ENCODE results near the gene PLAGL1. TPM values are rescaled to one million over a fixed set of nuclear protein-coding genes. Genes with fewer than 3 reads are reported as not detected.

PLAGL1 gene
- total RNA-seq, result 1 to 10 TPM; 4.1 to 4.7 TPM
- polyA plus RNA-seq, result 1 to 10 TPM in 1 of 2 donors, under 1 TPM in 1; 0.89 to 1.2 TPM

GRCh38 chr6:144008120-144008811, at the start of gene PLAGL1:
Gene PLAGL1 (minus strand): TSS chr6:144008259. CDS start chr6:143948136, 60,123 bp downstream.
- intact Hi-C loops (cut with micrococcal nuclease), result no loop called here
- peak within 1 kb of the TSS in 1 of 2 donors; percentile 35 for H3K4me3 ChIP-seq (ENCODE audit: low read length in 2 of 2)

GRCh38 chr6:144055121-144055931, 47.3 kb upstream of the PLAGL1 start:
- Mint-ChIP-seq H3K36me3 (no peaks in the 10 kb centered on the region), H3K4me1 (peaks cover 28 to 39% (median 33%) of the 10 kb centered on the region in 4 donors), H3K4me3 (peak overlapping the region; percentile 77 to 95 (median 89)), H3K27ac (peak overlapping the region; percentile 79 to 98 (median 96)), H3K9me3 (peaks cover 0 to 3% (median 0%) of the 10 kb centered on the region in 8 donors), H3K27me3 (no peaks in the 10 kb centered on the region)
- H3K9me3 ChIP-seq (ENCODE audit: control insufficient read depth in 1 of 2, low read length in 2 of 2), result no peaks in the 10 kb centered on the region
- peak overlapping the region in 1 of 2 donors; percentile 46 for H3K4me3 ChIP-seq (ENCODE audit: low read length in 2 of 2)
- H3K36me3 ChIP-seq (ENCODE audit: insufficient read depth, low read length), result no peaks in the 10 kb centered on the region
- ChIA-PET CTCF (ENCODE audit: partially characterized antibody) (interaction anchor here (0.6 to 2.2 kb wide), 8 partner anchors 9 to 542 kb away, joined by 3 to 20 read pairs (median 4); no protein-coding TSS in a partner anchor), POLR2A (ENCODE audit: partially characterized antibody) (interaction anchor here (0.7 to 4.2 kb wide), 10 partner anchors 9 to 1212 kb away, joined by 3 to 137 read pairs (median 3); partner anchors contain the start of genes ADAT2, PEX3, SF3B5 and STX11)
- H3K27me3 ChIP-seq (ENCODE audit: insufficient read depth, low read length), result no peaks in the 10 kb centered on the region
- H3K4me1 ChIP-seq (ENCODE audit: insufficient read depth, low read length), result peaks cover 33% of the 10 kb centered on the region
- peak overlapping the region; percentile 54 for H3K27ac ChIP-seq (ENCODE audit: low read depth, low read length)
- DNase-seq, result peak; percentile 61 to 77 (median 72)
- intact Hi-C loops (cut with micrococcal nuclease), result loop anchor here (1.0 to 2.0 kb wide), 5 partner anchors 8 to 605 kb away; partner anchors contain the start of genes ADAT2, PEX3, SF3B5 and STX11

More at GRCh38 chr6:144008120-144008811, at the start of gene PLAGL1:
- Histone ChIP-seq H3K27me3 (ENCODE audit: insufficient read depth, low read length) (no peaks in the 10 kb centered on the region), H3K9me3 (ENCODE audit: control insufficient read depth in 1 of 2, low read length in 2 of 2) (no peaks in the 10 kb centered on the region), H3K4me1 (ENCODE audit: insufficient read depth, low read length) (peaks cover 6% of the 10 kb centered on the region), H3K27ac (ENCODE audit: low read depth, low read length) (no peak within 1 kb of the TSS), H3K36me3 (ENCODE audit: insufficient read depth, low read length) (no peaks in the 10 kb centered on the region)
- peak in 3 of 5 donors; percentile 2 to 17 (median 6) for DNase-seq
- H3K36me3 Mint-ChIP-seq, result no peaks in the 10 kb centered on the region
- peaks cover 6 to 15% of the 10 kb centered on the region in 2 donors for H3K27me3 Mint-ChIP-seq
- CTCF ChIA-PET (ENCODE audit: partially characterized antibody), result interaction anchor here (0.8 to 1.5 kb wide), 3 partner anchors 65 to 68 kb away, joined by 3 to 5 read pairs (median 3); no protein-coding TSS in a partner anchor
- peaks cover 0 to 10% (median 5%) of the 10 kb centered on the region in 4 donors for H3K4me1 Mint-ChIP-seq
- H3K27ac Mint-ChIP-seq, result no peak within 1 kb of the TSS
- H3K9me3 Mint-ChIP-seq, result no peaks in the 10 kb centered on the region
- POLR2A ChIA-PET (ENCODE audit: partially characterized antibody), result interaction anchor here (1.4 kb wide), 1 partner anchor 497 kb away, joined by 3 read pairs; the partner anchor contains the start of gene FUCA2
- H3K4me3 Mint-ChIP-seq, result peak within 1 kb of the TSS; percentile 60 to 77 (median 67)

- POLR2A ChIA-PET (ENCODE audit: partially characterized antibody), result interaction anchor here (3.4 to 4.2 kb wide), 2 partner anchors 12 to 42 kb away, joined by 41 to 137 read pairs; partner anchors contain the start of gene SF3B5
- CTCF ChIA-PET (ENCODE audit: partially characterized antibody), result interaction anchor here (1.1 kb wide), 1 partner anchor 10 kb away, joined by 4 read pairs; no protein-coding TSS in a partner anchor
- no peak overlapping the region for H3K27ac ChIP-seq (ENCODE audit: low read depth, low read length)
- DNase-seq, result no peak
- no peaks in the 10 kb centered on the region for H3K36me3 Mint-ChIP-seq
- no peaks in the 10 kb centered on the region for H3K27me3 Mint-ChIP-seq
- H3K4me1 ChIP-seq (ENCODE audit: insufficient read depth, low read length), result peaks cover 33% of the 10 kb centered on the region
- no peaks in the 10 kb centered on the region for H3K27me3 ChIP-seq (ENCODE audit: insufficient read depth, low read length)
- H3K36me3 ChIP-seq (ENCODE audit: insufficient read depth, low read length), result no peaks in the 10 kb centered on the region
- H3K9me3 Mint-ChIP-seq, result peaks cover 0 to 3% (median 0%) of the 10 kb centered on the region in 8 donors
- H3K4me3 Mint-ChIP-seq, result peak overlapping the region in 1 of 8 donors; percentile 4
- H3K27ac Mint-ChIP-seq, result peak overlapping the region in 4 of 7 donors; percentile 11 to 47 (median 35)
- H3K4me3 ChIP-seq (ENCODE audit: low read length in 2 of 2), result no peak overlapping the region
- peaks cover 28 to 39% (median 34%) of the 10 kb centered on the region in 4 donors for H3K4me1 Mint-ChIP-seq
- intact Hi-C loops (cut with micrococcal nuclease), result no loop called here
- no peaks in the 10 kb centered on the region for H3K9me3 ChIP-seq (ENCODE audit: control insufficient read depth in 1 of 2, low read length in 2 of 2)
Measured at GRCh38 chr6:144053601-144054000, 45.5 kb upstream of the PLAGL1 start.

- intact Hi-C loops (cut with micrococcal nuclease), result no loop called here
- CTCF ChIA-PET (ENCODE audit: partially characterized antibody), result interaction anchor here (1.1 kb wide), 1 partner anchor 12 kb away, joined by 4 read pairs; no protein-coding TSS in a partner anchor
Measured at GRCh38 chr6:144052488-144052887, 44.4 kb upstream of the PLAGL1 start.

GRCh38 chr6:144049386-144049785, 41.3 kb upstream of the PLAGL1 start:
- no peak overlapping the region for H3K4me3 Mint-ChIP-seq
- H3K9me3 Mint-ChIP-seq, result peaks cover 0 to 2% (median 0%) of the 10 kb centered on the region in 8 donors
- no peaks in the 10 kb centered on the region for H3K36me3 ChIP-seq (ENCODE audit: insufficient read depth, low read length)
- peaks cover 9 to 17% (median 11%) of the 10 kb centered on the region in 4 donors for H3K4me1 Mint-ChIP-seq
- H3K9me3 ChIP-seq (ENCODE audit: control insufficient read depth in 1 of 2, low read length in 2 of 2), result no peaks in the 10 kb centered on the region
- H3K4me3 ChIP-seq (ENCODE audit: low read length in 2 of 2), result no peak overlapping the region
- H3K27me3 ChIP-seq (ENCODE audit: insufficient read depth, low read length), result no peaks in the 10 kb centered on the region
- no peaks in the 10 kb centered on the region for H3K36me3 Mint-ChIP-seq
- ChIA-PET POLR2A (ENCODE audit: partially characterized antibody) (no interaction called here), CTCF (ENCODE audit: partially characterized antibody) (no interaction called here)
- no peaks in the 10 kb centered on the region for H3K27me3 Mint-ChIP-seq
- intact Hi-C loops (cut with micrococcal nuclease), result no loop called here
- no peak overlapping the region for H3K27ac ChIP-seq (ENCODE audit: low read depth, low read length)
- H3K4me1 ChIP-seq (ENCODE audit: insufficient read depth, low read length), result peaks cover 14% of the 10 kb centered on the region
- no peak overlapping the region for H3K27ac Mint-ChIP-seq
- DNase-seq, result no peak

More at GRCh38 chr6:144052488-144052887, 44.4 kb upstream of the PLAGL1 start:
- no peaks in the 10 kb centered on the region for H3K36me3 ChIP-seq (ENCODE audit: insufficient read depth, low read length)
- peaks cover 33% of the 10 kb centered on the region for H3K4me1 ChIP-seq (ENCODE audit: insufficient read depth, low read length)
- Mint-ChIP-seq H3K4me3 (no peak overlapping the region), H3K27ac (no peak overlapping the region), H3K27me3 (no peaks in the 10 kb centered on the region), H3K36me3 (no peaks in the 10 kb centered on the region), H3K9me3 (peaks cover 0 to 3% (median 0%) of the 10 kb centered on the region in 8 donors), H3K4me1 (peaks cover 28 to 34% (median 33%) of the 10 kb centered on the region in 4 donors)
- no peak for DNase-seq
- POLR2A ChIA-PET (ENCODE audit: partially characterized antibody), result interaction anchor here (1.0 kb wide), 1 partner anchor 12 kb away, joined by 3 read pairs; no protein-coding TSS in a partner anchor
- no peaks in the 10 kb centered on the region for H3K9me3 ChIP-seq (ENCODE audit: control insufficient read depth in 1 of 2, low read length in 2 of 2)
- no peaks in the 10 kb centered on the region for H3K27me3 ChIP-seq (ENCODE audit: insufficient read depth, low read length)
- no peak overlapping the region for H3K4me3 ChIP-seq (ENCODE audit: low read length in 2 of 2)
- no peak overlapping the region for H3K27ac ChIP-seq (ENCODE audit: low read depth, low read length)

- ChIA-PET POLR2A (ENCODE audit: partially characterized antibody) (interaction anchor here (1.4 to 2.0 kb wide), 3 partner anchors 8 to 16 kb away, joined by 3 to 12 read pairs (median 7); no protein-coding TSS in a partner anchor), CTCF (ENCODE audit: partially characterized antibody) (interaction anchor here (1.8 kb wide), 1 partner anchor 8 kb away, joined by 5 read pairs; no protein-coding TSS in a partner anchor)
- no peaks in the 10 kb centered on the region for H3K27me3 Mint-ChIP-seq
- Histone ChIP-seq H3K27me3 (ENCODE audit: insufficient read depth, low read length) (no peaks in the 10 kb centered on the region), H3K4me1 (ENCODE audit: insufficient read depth, low read length) (no peaks in the 10 kb centered on the region), H3K9me3 (ENCODE audit: control insufficient read depth in 1 of 2, low read length in 2 of 2) (no peaks in the 10 kb centered on the region), H3K4me3 (ENCODE audit: low read length in 2 of 2) (no peak overlapping the region), H3K27ac (ENCODE audit: low read depth, low read length) (no peak overlapping the region), H3K36me3 (ENCODE audit: insufficient read depth, low read length) (no peaks in the 10 kb centered on the region)
- H3K27ac Mint-ChIP-seq, result peak overlapping the region in 1 of 7 donors; percentile 80
- intact Hi-C loops (cut with micrococcal nuclease), result no loop called here
- DNase-seq, result no peak
- H3K9me3 Mint-ChIP-seq, result peaks cover 0 to 4% (median 0%) of the 10 kb centered on the region in 8 donors
- no peaks in the 10 kb centered on the region for H3K36me3 Mint-ChIP-seq
- H3K4me1 Mint-ChIP-seq, result peaks cover 0 to 8% (median 0%) of the 10 kb centered on the region in 4 donors
- H3K4me3 Mint-ChIP-seq, result no peak overlapping the region
Measured at GRCh38 chr6:144047688-144048087, 39.6 kb upstream of the PLAGL1 start.

All from CD4-positive, alpha-beta memory T cell (primary cell).